Liver (tissue), 9 donors: ENCODE measurements around the gene TBL1X. TPM values are rescaled to one million over a fixed set of nuclear protein-coding genes. Genes with fewer than 3 reads are reported as not detected.
A peak's percentile ranks its signal among the peaks of the same experiment; 100 is the strongest.

Source experiments
- DNase-seq: peaks from one replicate; pipeline ENCODE4 v3.0.0-alpha.2; 2017; ENCODE audit warnings: low spot score
- H3K27ac ChIP-seq, 2 donors: one replicate each; pipeline ENCODE4 v1.7.0; 2013; ENCODE audit warnings: inconsistent platforms in 2 of 2, low read length in 2 of 2, control low read depth in 1 of 2, low read depth in 1 of 2, mild to moderate bottlenecking in 1 of 2
- H3K27me3 ChIP-seq, 4 donors: one replicate each; pipeline versions ENCODE4 v1.6.1 to v1.7.0; 2013; ENCODE audit warnings: low read length in 3 of 4, inconsistent platforms in 1 of 4, mild to moderate bottlenecking in 1 of 4, moderate library complexity in 1 of 4; ENCODE audit not compliant: control insufficient read depth in 4 of 4, insufficient read depth in 4 of 4
- H3K36me3 ChIP-seq, 4 donors: one replicate each; pipeline versions ENCODE4 v1.6.1 to v1.7.0; 2013; ENCODE audit warnings: low read length in 3 of 4, mild to moderate bottlenecking in 3 of 4, low read depth in 1 of 4, moderate library complexity in 1 of 4; ENCODE audit not compliant: control insufficient read depth in 4 of 4, insufficient read depth in 3 of 4
- H3K4me1 ChIP-seq, 4 donors: one replicate each; pipeline versions ENCODE4 v1.6.1 to v1.7.0; 2013; ENCODE audit warnings: low read length in 3 of 4, mild to moderate bottlenecking in 3 of 4, moderate library complexity in 1 of 4; ENCODE audit not compliant: control insufficient read depth in 4 of 4, insufficient read depth in 4 of 4
- H3K4me3 ChIP-seq, 3 donors: one replicate each; pipeline versions ENCODE4 v1.6.1 to v1.7.0; 2013; ENCODE audit warnings: low read length in 3 of 3, control low read depth in 1 of 3, low read depth in 1 of 3, mild to moderate bottlenecking in 1 of 3
- H3K9ac ChIP-seq, 2 donors: one replicate each; pipeline ENCODE4 v1.7.0; 2013; ENCODE audit warnings: low read length in 2 of 2, mild to moderate bottlenecking in 2 of 2, moderate library complexity in 2 of 2, control low read depth in 1 of 2, low read depth in 1 of 2
- H3K9me3 ChIP-seq, 4 donors: one replicate each; pipeline versions ENCODE4 v1.6.1 to v1.7.0; 2013; ENCODE audit warnings: low read length in 3 of 4; ENCODE audit not compliant: control insufficient read depth in 4 of 4
- CTCF ChIP-seq: fragments of 150-350 bp; IDR thresholded peaks from 2 replicates; pipeline ENCODE4 v1.5.1; 2017; ENCODE audit warnings: improper control_type of control experiment, low read depth, low read length; ENCODE audit not compliant: missing input control
- FOXA1 ChIP-seq: IDR thresholded peaks from 2 replicates; pipeline ENCODE4 v1.6.1; 2016; ENCODE audit warnings: antibody characterized with exemption
- FOXA2 ChIP-seq: IDR thresholded peaks from 2 replicates; pipeline ENCODE4 v1.6.1; 2016; ENCODE audit warnings: antibody characterized with exemption
- GABPA ChIP-seq, 2 donors: IDR thresholded peaks in 1 of 2; conservative IDR thresholded peaks in 1 of 2; 2 replicates each; pipeline ENCODE4 v1.6.1; 2016; ENCODE audit warnings: antibody characterized with exemption in 2 of 2, mild to moderate bottlenecking in 1 of 2, moderate library complexity in 1 of 2
- HNF4A ChIP-seq, 2 donors: conservative IDR thresholded peaks; 2 replicates each; pipeline ENCODE4 v1.6.1; 2016; ENCODE audit warnings: antibody characterized with exemption in 2 of 2, mild to moderate bottlenecking in 2 of 2
- HNF4G ChIP-seq: IDR thresholded peaks from 2 replicates; pipeline ENCODE4 v1.6.1; 2016; ENCODE audit warnings: antibody characterized with exemption
- JUND ChIP-seq, 2 donors: IDR thresholded peaks; 2 replicates each; pipeline ENCODE4 v1.6.1; 2016; ENCODE audit warnings: antibody characterized with exemption in 2 of 2
- MAX ChIP-seq: IDR thresholded peaks from 2 replicates; pipeline ENCODE4 v1.6.1; 2016; ENCODE audit warnings: antibody characterized with exemption
- RAD21 ChIP-seq, 2 donors: IDR thresholded peaks; 2 replicates each; pipeline ENCODE4 v1.6.1; 2016; ENCODE audit warnings: antibody characterized with exemption in 2 of 2, mild to moderate bottlenecking in 2 of 2
- RXRA ChIP-seq, 2 donors: IDR thresholded peaks; 2 replicates each; pipeline ENCODE4 v1.6.1; 2017 to 2018; ENCODE audit warnings: antibody characterized with exemption in 2 of 2, mild to moderate bottlenecking in 1 of 2
- SP1 ChIP-seq: IDR thresholded peaks from 2 replicates; pipeline ENCODE4 v1.6.1; 2018; ENCODE audit warnings: antibody characterized with exemption, mild to moderate bottlenecking
- TAF1 ChIP-seq: conservative IDR thresholded peaks from 2 replicates; pipeline ENCODE4 v1.6.1; 2016; ENCODE audit warnings: antibody characterized with exemption, mild to moderate bottlenecking
- ZBTB33 ChIP-seq: IDR thresholded peaks from 2 replicates; pipeline ENCODE4 v1.6.1; 2016; ENCODE audit warnings: antibody characterized with exemption
- WGBS: extraction: QIAGEN DNeasy Blood & Tissue Kit; methylation state at CpG from one replicate; pipeline ENCODE4 v1.1.7; 2013; 5-methylcytosine and 5-hydroxymethylcytosine counted together
- polyA plus RNA-seq, 2 donors: library from polyadenylated mRNA; stranded (reverse) in 1 of 2; unstranded in 1 of 2; fragments of 200-250 nt in 1 of 2; fragments of >200 nt in 1 of 2; fragmentation: Nextera tagmentation in 1 of 2; extraction: Ambion mirVana in 1 of 2; gene quantifications; one replicate each; pipeline versions ENCODE4 v1.2.1 to v1.2.3, GENCODE V29; 2013 to 2015
- total RNA-seq, 2 donors: library from RNA; depleted of rRNA; stranded (reverse); fragments of >200 nt; gene quantifications; one replicate each; pipeline ENCODE4 v1.2.3, GENCODE V29; 2014
- TF ChIP-seq, protein P1 (sequence below): IDR thresholded peaks from 2 replicates; pipeline ENCODE4 v1.6.1; 2016; ENCODE audit warnings: antibody characterized with exemption
- donor health status: healthy.
- donor health status: healthy.
- donor health status: healthy.
- donor health status: healthy.
- donor health status: healthy.

TBL1X gene
- total and polyA plus RNA-seq, 4 donors, result 11.2 to 15.1 (median 11.8) TPM

- WGBS, result 89% methylated on average over 10 of the region's 10 CpGs
- peaks cover 1 to 35% (median 8%) of the 10 kb centered on the region in 4 donors for H3K36me3 ChIP-seq
- no peak overlapping the region for H3K4me3 ChIP-seq
- DNase-seq, result no peak
- no peak overlapping the region for H3K27ac ChIP-seq
- TF ChIP-seq RXRA (IDR thresholded peaks at IDR 0.05), result no peak
- no peak for TF ChIP-seq FOXA1
- no peak for TF ChIP-seq GABPA (IDR thresholded peaks at IDR 0.05 in 1 of 2, conservative IDR thresholded peaks at IDR 0.05 in 1 of 2)
- no peak for TF ChIP-seq HNF4G
- no peak for TF ChIP-seq JUND (IDR thresholded peaks at IDR 0.05)
- TF ChIP-seq, protein P1, sequence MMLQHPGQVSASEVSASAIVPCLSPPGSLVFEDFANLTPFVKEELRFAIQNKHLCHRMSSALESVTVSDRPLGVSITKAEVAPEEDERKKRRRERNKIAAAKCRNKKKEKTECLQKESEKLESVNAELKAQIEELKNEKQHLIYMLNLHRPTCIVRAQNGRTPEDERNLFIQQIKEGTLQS, result no peak
- H3K9ac ChIP-seq, result no peak overlapping the region
- H3K4me1 ChIP-seq, result peaks cover 0 to 2% (median 0%) of the 10 kb centered on the region in 4 donors
- no peaks in the 10 kb centered on the region for H3K27me3 ChIP-seq
- peaks cover 0 to 2% (median 0%) of the 10 kb centered on the region in 4 donors for H3K9me3 ChIP-seq
Observed at GRCh38 chrX:9708086-9708485, 243.2 kb downstream of the TBL1X start.

- no peaks in the 10 kb centered on the region for H3K27me3 ChIP-seq
Observed at GRCh38 chrX:9708923-9709553, 244.2 kb downstream of the TBL1X start.

DNA sequence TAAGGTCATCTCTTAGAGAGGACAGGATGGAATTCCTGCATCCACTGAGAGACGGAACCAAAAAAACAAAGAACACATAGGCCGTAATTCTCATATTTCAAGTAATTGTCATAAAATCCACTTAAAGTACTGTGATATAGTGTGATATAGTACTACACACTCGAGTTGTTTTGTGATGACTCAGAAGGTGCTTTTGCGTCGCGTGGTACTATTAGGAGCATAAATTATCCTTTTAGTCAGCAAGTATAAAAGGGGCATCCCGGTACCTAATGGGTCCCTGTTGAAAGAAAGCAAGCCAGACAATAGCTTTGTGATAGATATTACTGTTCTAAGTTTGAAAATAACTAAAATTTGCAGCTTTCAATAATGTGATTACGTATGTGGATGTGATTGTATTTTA, 245.5 kb downstream of the TBL1X start:
- 82% methylated on average over 8 of the region's 8 CpGs for WGBS
- H3K36me3 ChIP-seq, result peaks cover 1 to 44% (median 15%) of the 10 kb centered on the region in 4 donors
- H3K4me3 ChIP-seq, result no peak overlapping the region
- no peak for TF ChIP-seq TAF1
- no peak for TF ChIP-seq SP1
- TF ChIP-seq RXRA (IDR thresholded peaks at IDR 0.05), result no peak
- no peak for TF ChIP-seq FOXA1
- no peak for TF ChIP-seq GABPA (IDR thresholded peaks at IDR 0.05 in 1 of 2, conservative IDR thresholded peaks at IDR 0.05 in 1 of 2)
- no peak for TF ChIP-seq HNF4A (conservative IDR thresholded peaks at IDR 0.05)
- no peak for TF ChIP-seq MAX
- TF ChIP-seq, protein P1, result no peak
- no peak for TF ChIP-seq ZBTB33
- no peak for TF ChIP-seq RAD21 (IDR thresholded peaks at IDR 0.05)
- no peak for TF ChIP-seq HNF4G

More at GRCh38 chrX:9708923-9709553, 244.2 kb downstream of the TBL1X start:
- no peak for TF ChIP-seq MAX
- TF ChIP-seq, protein P1, result no peak
- TF ChIP-seq JUND (IDR thresholded peaks at IDR 0.05), result no peak
- no peak for TF ChIP-seq FOXA1
- no peak for TF ChIP-seq SP1
- peak; percentile 79 for TF ChIP-seq CTCF
- TF ChIP-seq TAF1, result no peak
- no peak for TF ChIP-seq FOXA2
- TF ChIP-seq RAD21 (IDR thresholded peaks at IDR 0.05), result peak; percentile 93 to 98
- peaks cover 1 to 36% (median 9%) of the 10 kb centered on the region in 4 donors for H3K36me3 ChIP-seq
- peaks cover 0 to 2% (median 0%) of the 10 kb centered on the region in 4 donors for H3K4me1 ChIP-seq
- 34% methylated on average over 17 of the region's 17 CpGs for WGBS
- H3K27ac ChIP-seq, result no peak overlapping the region
- peaks cover 0 to 2% (median 0%) of the 10 kb centered on the region in 4 donors for H3K9me3 ChIP-seq
- peak; percentile 69 for DNase-seq
- no peak overlapping the region for H3K9ac ChIP-seq
- no peak overlapping the region for H3K4me3 ChIP-seq

More for the DNA sequence above, 245.5 kb downstream of the TBL1X start:
- DNase-seq, result no peak
- no peak overlapping the region for H3K27ac ChIP-seq
- peaks cover 0 to 2% (median 0%) of the 10 kb centered on the region in 4 donors for H3K4me1 ChIP-seq
- H3K9me3 ChIP-seq, result no peaks in the 10 kb centered on the region
- no peaks in the 10 kb centered on the region for H3K27me3 ChIP-seq
- no peak overlapping the region for H3K9ac ChIP-seq
